IMR-90 (cell line): ENCODE results near the gene ASB5. TPM values are rescaled to one million over a fixed set of nuclear protein-coding genes. Genes with fewer than 3 reads are reported as not detected.

Source experiments
- ATAC-seq: fragments of 200-7000 bp; cut with Tn5 transposase; 2 replicates; pipeline ENCODE4 v1.9.1; 2020; ENCODE audit warnings: low read depth, mild to moderate bottlenecking, moderate library complexity
- BruUV-seq: library from RNA; stranded (reverse); fragments of 400-500 nt; replicated peaks from 2 replicates; lab custom pipeline; 2021; lab: Mats Ljungman, UMichigan
- CTCF ChIA-PET: fragments of 300-600 bp; formaldehyde crosslinking; extraction: SDS; loops from one replicate; lab custom pipeline; 2021; ENCODE audit warnings: antibody characterized with exemption; lab: Yijun Ruan, JAX
- POLR2A ChIA-PET: fragments of 300-600 bp; sonication (Branson Sonifier 250); formaldehyde crosslinking; loops from one replicate; lab custom pipeline; 2022; ENCODE audit warnings: antibody characterized with exemption; ENCODE audit not compliant: unreplicated experiment; lab: Charles Lee
- DNase-seq: peaks from one replicate; pipeline ENCODE4 v3.0.0; 2013
- H2AFZ ChIP-seq: replicated peaks from 2 replicates; pipeline ENCODE3; 2013; ENCODE audit warnings: low read length, mild to moderate bottlenecking; ENCODE audit not compliant: poor library complexity
- H2AK5ac ChIP-seq: 2 replicates; pipeline ENCODE4 v1.6.1; 2013; ENCODE audit warnings: low read depth, low read length, inconsistent platforms
- H2AK9ac ChIP-seq: replicated peaks from 2 replicates; pipeline ENCODE3; 2013; ENCODE audit warnings: mild to moderate bottlenecking, low read depth, low read length, moderate library complexity; ENCODE audit not compliant: poor library complexity
- H2BK120ac ChIP-seq: 2 replicates; pipeline ENCODE4 v1.6.1; 2013; ENCODE audit warnings: low read depth, low read length, inconsistent platforms
- H2BK15ac ChIP-seq: 3 replicates; pipeline ENCODE4 v1.6.1; 2013; ENCODE audit warnings: low read depth, low read length, inconsistent platforms
- H2BK20ac ChIP-seq: 2 replicates; pipeline ENCODE4 v1.6.1; 2013; ENCODE audit warnings: low read depth, mild to moderate bottlenecking, inconsistent platforms, low read length, moderate library complexity
- H2BK5ac ChIP-seq: 2 replicates; pipeline ENCODE4 v1.6.1; 2013; ENCODE audit warnings: mild to moderate bottlenecking, low read depth, low read length, inconsistent platforms; ENCODE audit not compliant: poor library complexity, severe bottlenecking
- H3K14ac ChIP-seq: replicated peaks from 2 replicates; pipeline ENCODE4 v1.6.1; 2013; ENCODE audit warnings: low read depth, low read length, inconsistent platforms
- H3K18ac ChIP-seq: 2 replicates; pipeline ENCODE4 v1.6.1; 2013; ENCODE audit warnings: low read depth, low read length, control low read depth
- H3K23ac ChIP-seq: 2 replicates; pipeline ENCODE4 v1.6.1; 2013; ENCODE audit warnings: low read depth, low read length, inconsistent platforms
- H3K27ac ChIP-seq: 2 replicates; pipeline ENCODE4 v1.5.1; 2013; ENCODE audit warnings: mild to moderate bottlenecking, control low read depth, low read length; ENCODE audit not compliant: insufficient read depth
- H3K27me3 ChIP-seq: 2 replicates; pipeline ENCODE4 v1.6.1; 2013; ENCODE audit warnings: low read length; ENCODE audit not compliant: control insufficient read depth, insufficient read depth
- H3K36me3 ChIP-seq: 2 replicates; pipeline ENCODE4 v1.6.1; 2013; ENCODE audit warnings: low read length, mixed read lengths; ENCODE audit not compliant: control insufficient read depth, insufficient read depth
- H3K4ac ChIP-seq: 2 replicates; pipeline ENCODE4 v1.6.1; 2013; ENCODE audit warnings: low read depth, low read length, inconsistent platforms
- H3K4me1 ChIP-seq: 2 replicates; pipeline ENCODE4 v1.6.1; 2013; ENCODE audit warnings: low read length, mixed read lengths; ENCODE audit not compliant: control insufficient read depth, insufficient read depth
- H3K4me2 ChIP-seq: 2 replicates; pipeline ENCODE4 v1.6.1; 2013; ENCODE audit warnings: low read depth, mild to moderate bottlenecking, control low read depth, low read length, moderate library complexity
- H3K4me3 ChIP-seq: 2 replicates; pipeline ENCODE4 v1.5.1; 2013; ENCODE audit warnings: low read depth, mild to moderate bottlenecking, control low read depth, low read length, moderate library complexity; ENCODE audit not compliant: insufficient read depth
- H3K56ac ChIP-seq: 2 replicates; pipeline ENCODE4 v1.6.1; 2013; ENCODE audit warnings: low read length, inconsistent platforms; ENCODE audit not compliant: insufficient read depth; ENCODE audit errors: extremely low read depth
- H3K79me1 ChIP-seq, 2 experiments: 2 replicates each; pipeline ENCODE4 v1.6.1; 2013; ENCODE audit warnings: low read length in 2 of 2, inconsistent platforms in 1 of 2, low read depth in 1 of 2
- H3K9ac ChIP-seq: 2 replicates; pipeline ENCODE4 v1.6.1; 2013; ENCODE audit warnings: low read depth, low read length, control low read depth
- H3K9me1 ChIP-seq: 2 replicates; pipeline ENCODE4 v1.6.1; 2013; ENCODE audit warnings: low read length, inconsistent platforms; ENCODE audit not compliant: insufficient read depth
- H3K9me3 ChIP-seq: 2 replicates; pipeline ENCODE4 v1.6.1; 2013; ENCODE audit warnings: low read length; ENCODE audit not compliant: control insufficient read depth, insufficient read depth
- H4K20me1 ChIP-seq: 2 replicates; pipeline ENCODE4 v1.6.1; 2013; ENCODE audit warnings: low read length, inconsistent platforms; ENCODE audit not compliant: insufficient read depth
- H4K5ac ChIP-seq: 2 replicates; pipeline ENCODE4 v1.6.1; 2013; ENCODE audit warnings: mild to moderate bottlenecking, low read depth, low read length, control low read depth
- H4K8ac ChIP-seq, 2 experiments: 2 replicates each; pipeline ENCODE4 v1.6.1; 2013; ENCODE audit warnings: low read depth in 2 of 2, low read length in 2 of 2, control low read depth in 1 of 2, inconsistent platforms in 1 of 2
- H4K91ac ChIP-seq: 2 replicates; pipeline ENCODE4 v1.6.1; 2013; ENCODE audit warnings: low read depth, low read length, inconsistent platforms; ENCODE audit not compliant: insufficient read depth
- RAD21 ChIP-seq: IDR thresholded peaks from 2 replicates; pipeline ENCODE4 v1.6.1; 2012; ENCODE audit warnings: low read length, improper control_type of control experiment
- WGBS, 2 experiments: methylation state at CpG; one replicate each; pipeline versions ENCODE4 v1.1.5 to v1.1.7; 2013; ENCODE audit warnings: missing lambda C conversion rate in 2 of 2; ENCODE audit not compliant: insufficient read length in 1 of 2; ENCODE audit errors: extremely low coverage in 2 of 2; 5-methylcytosine and 5-hydroxymethylcytosine counted together
- dilution Hi-C: fragments of 300-500 bp; cut with HindIII; formaldehyde crosslinking; loops from one replicate; pipeline ENCODE4 v1.14.3; 2018; ENCODE audit warnings: low sequenced_read_pairs; ENCODE audit not compliant: unreplicated experiment
- in situ Hi-C: fragments of 300-500 bp; cut with MboI; formaldehyde crosslinking; loops from 3 replicates; pipeline ENCODE4 v1.14.3; 2019; ENCODE audit warnings: low sequenced_read_pairs, inconsistent platforms, mixed read lengths
- intact Hi-C: fragments of 100-400 bp; cut with micrococcal nuclease; formaldehyde crosslinking; loops from 2 replicates; pipeline ENCODE4 v1.10.0; 2022
- polyA plus RNA-seq, 3 experiments: library from polyadenylated mRNA; depleted of rRNA; stranded (reverse); fragments of >200 nt; gene quantifications; 2 replicates each; pipeline ENCODE4 v1.2.3, GENCODE V29; 2012; ENCODE audit warnings: low replicate concordance in 1 of 3
- total RNA-seq: library from RNA; depleted of rRNA; stranded (reverse); fragments of >200 nt; gene quantifications from 2 replicates; pipeline ENCODE4 v1.2.3, GENCODE V29; 2012

The ASB5 gene
- total and polyA plus RNA-seq, 2 of the 4 experiments (the other 2 are of a cell fraction) = 0.18 to 0.21 TPM

DNA sequence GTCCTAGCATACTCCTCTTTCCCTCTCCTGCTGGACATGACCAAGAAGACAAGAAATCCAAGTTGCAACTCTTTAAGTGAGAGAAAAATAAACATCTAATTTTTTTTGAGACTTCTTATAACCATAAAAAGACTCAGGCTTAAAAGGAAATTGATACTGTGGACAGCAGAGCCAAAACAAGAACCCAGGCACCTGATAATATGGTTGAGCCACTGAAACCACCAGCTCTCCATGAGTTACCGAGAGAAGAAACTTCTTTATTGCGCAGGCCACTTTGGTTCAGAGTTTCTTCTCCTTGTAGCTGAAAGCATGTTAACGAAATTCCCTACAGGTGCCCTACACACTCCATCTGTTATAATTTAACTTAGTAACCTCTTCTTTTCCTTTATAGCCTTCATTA is 39.4 kb upstream of the ASB5 start:
- Histone ChIP-seq H3K4ac (no peak overlapping the region), H3K23ac (no peak overlapping the region), H4K20me1 (no peaks in the 10 kb centered on the region), H4K5ac (no peak overlapping the region), H4K91ac (no peak overlapping the region), H3K27ac (no peak overlapping the region), H2AFZ (no peak overlapping the region), H4K8ac (no peak overlapping the region), H3K14ac (no peak overlapping the region), H2BK15ac (no peak overlapping the region), H2BK120ac (no peak overlapping the region), H2BK20ac (no peak overlapping the region), H3K18ac (no peak overlapping the region), H3K9ac (no peak overlapping the region), H3K4me1 (no peaks in the 10 kb centered on the region), H3K27me3 (no peaks in the 10 kb centered on the region), H3K4me3 (no peak overlapping the region), H3K9me3 (no peaks in the 10 kb centered on the region), H3K36me3 (no peaks in the 10 kb centered on the region), H3K9me1 (0 out of 2 replicates have a peak, but pooled peaks cover 3% of the 10 kb centered on the region), H2AK5ac (no peak overlapping the region), H2AK9ac (no peak overlapping the region), H3K79me1 (no peaks in the 10 kb centered on the region), H2BK5ac (no peak overlapping the region), H3K4me2 (no peak overlapping the region), H3K56ac (no peak overlapping the region)
- ATAC-seq = no peak
- DNase-seq = no peak
- in situ Hi-C loops = no loop called here
- ChIA-PET CTCF (no interaction called here), POLR2A (no interaction called here)
- intact Hi-C loops = no loop called here
- dilution Hi-C loops = no loop called here
- TF ChIP-seq RAD21 = no peak
- no CpG with 5 or more reads among the region's 3 CpGs for WGBS, 2 experiments
- BruUV-seq = no TSS peak
